HepG2 (cell line): Measurements from ENCODE around the gene TPRG1. TPM values are rescaled to one million over a fixed set of nuclear protein-coding genes. Genes with fewer than 3 reads are reported as not detected.

Experiments used
- ATAC-seq: fragments of 200-7000 bp; cut with Tn5 transposase; 3 replicates; pipeline ENCODE4 v1.9.1; 2020; ENCODE audit warnings: mild to moderate bottlenecking, moderate library complexity
- BruUV-seq: library from RNA; stranded (reverse); fragments of 400-500 nt; replicated peaks from 2 replicates; lab custom pipeline; 2021; lab: Mats Ljungman, UMichigan
- CTCF ChIA-PET: fragments of 300-600 bp; formaldehyde crosslinking; extraction: SDS; loops from one replicate; lab custom pipeline; 2021; ENCODE audit warnings: low total read pairs, inconsistent platforms, low intra/inter-chr PET ratio; lab: Yijun Ruan, JAX
- POLR2A ChIA-PET: fragments of 350-600 bp; sonication (Branson Sonifier 250); formaldehyde crosslinking; loops from one replicate; lab custom pipeline; 2020; ENCODE audit warnings: antibody characterized with exemption, inconsistent platforms; lab: Yijun Ruan, JAX
- DNase-seq: peaks from one replicate; pipeline ENCODE4 v3.0.0-alpha.2; 2015; ENCODE audit warnings: low spot score
- FAIRE-seq: peaks from 3 replicates; lab custom pipeline; 2011; peaks lifted over from hg19 to GRCh38; lab: Jason Lieb, UNC
- H2AFZ ChIP-seq: one replicate; pipeline ENCODE4 v1.6.1; 2011; ENCODE audit warnings: low read length, inconsistent platforms
- H3K27ac ChIP-seq: fragments of 300-600 bp; 3 replicates; pipeline ENCODE4 v1.8.0; 2011; ENCODE audit warnings: mixed run types, mild to moderate bottlenecking, mixed read lengths, low read length, inconsistent platforms; ENCODE audit not compliant: insufficient read depth; ENCODE audit errors: extremely low read length
- H3K27me3 ChIP-seq, 2 experiments: fragments of 200-600 bp in 1 of 2; 2 replicates in 1 of 2; 3 replicates in 1 of 2; pipeline versions ENCODE4 v1.6.0 to v1.8.0; 2011; ENCODE audit warnings: low read length in 2 of 2, mild to moderate bottlenecking in 2 of 2, moderate library complexity in 2 of 2, inconsistent platforms in 1 of 2; ENCODE audit not compliant: insufficient read depth in 2 of 2, control insufficient read depth in 1 of 2
- H3K36me3 ChIP-seq, 2 experiments: fragments of 200-600 bp in 1 of 2; replicated peaks in 1 of 2; 2 replicates in 1 of 2; 3 replicates in 1 of 2; pipeline versions ENCODE4 v1.5.1 to v1.8.0; 2011; ENCODE audit warnings: low read length in 2 of 2, inconsistent platforms in 1 of 2; ENCODE audit not compliant: insufficient read depth in 2 of 2, control insufficient read depth in 1 of 2
- H3K4me1 ChIP-seq: 2 replicates; pipeline ENCODE4 v1.5.1; 2012; ENCODE audit warnings: low read length, inconsistent platforms; ENCODE audit not compliant: insufficient read depth
- H3K4me2 ChIP-seq: 2 replicates; pipeline ENCODE4 v1.6.0; 2011; ENCODE audit warnings: low read depth, low read length, inconsistent platforms
- H3K4me3 ChIP-seq, 3 experiments: fragments of 200-600 bp in 1 of 3; sonication (generic), shearing (Covaris generic) in 1 of 3; replicated peaks in 1 of 3; 2 replicates each; pipeline ENCODE4 v1.5.1; 2011 to 2016; ENCODE audit warnings: low read length in 3 of 3, inconsistent platforms in 2 of 3, low read depth in 2 of 3, mild to moderate bottlenecking in 2 of 3, control low read depth in 1 of 3, mixed read lengths in 1 of 3; ENCODE audit not compliant: insufficient read depth in 1 of 3
- H3K79me2 ChIP-seq: one replicate; pipeline ENCODE4 v1.6.1; 2011; ENCODE audit warnings: low read length, inconsistent platforms; ENCODE audit not compliant: insufficient read depth
- H3K9ac ChIP-seq: 2 replicates; pipeline ENCODE4 v1.6.0; 2011; ENCODE audit warnings: mild to moderate bottlenecking, low read depth, low read length, inconsistent platforms; ENCODE audit not compliant: insufficient read depth
- H3K9me3 ChIP-seq: 2 replicates; pipeline ENCODE4 v1.5.1; 2012; ENCODE audit warnings: mild to moderate bottlenecking, low read length
- H4K20me1 ChIP-seq: 2 replicates; pipeline ENCODE4 v1.6.0; 2011; ENCODE audit warnings: inconsistent platforms, mild to moderate bottlenecking, low read length, moderate library complexity; ENCODE audit not compliant: insufficient read depth
- AHDC1 ChIP-seq: sonication (generic); formaldehyde crosslinking; IDR thresholded peaks from 2 replicates; pipeline ENCODE4 v1.5.1; 2020; ENCODE audit warnings: mild to moderate bottlenecking, missing genetic modification reagents, borderline replicate concordance
- ARID5B ChIP-seq: IDR thresholded peaks from 2 replicates; pipeline ENCODE4 v1.4.0; 2020; ENCODE audit warnings: mild to moderate bottlenecking, missing genetic modification reagents
- CENPT ChIP-seq: sonication (generic); formaldehyde crosslinking; IDR thresholded peaks from 2 replicates; pipeline ENCODE4 v1.8.0; 2022; ENCODE audit warnings: low read depth, mild to moderate bottlenecking, moderate library complexity, missing genetic modification reagents
- DRAP1 ChIP-seq: IDR thresholded peaks from 2 replicates; pipeline ENCODE4 v1.6.1; 2016; ENCODE audit warnings: missing genetic modification reagents, missing compliant biosample characterization
- FOSL2 ChIP-seq: sonication (generic); formaldehyde crosslinking; IDR thresholded peaks from 2 replicates; pipeline ENCODE4 v1.4.0; 2020; ENCODE audit warnings: missing genetic modification reagents
- HCFC1 ChIP-seq: fragments of 150-350 bp; IDR thresholded peaks from 2 replicates; pipeline ENCODE4 v1.6.1; 2014; ENCODE audit warnings: low read depth, low read length
- HOXD1 ChIP-seq: sonication (generic); formaldehyde crosslinking; IDR thresholded peaks from 2 replicates; pipeline ENCODE4 v1.5.0; 2020; ENCODE audit warnings: missing genetic modification reagents
- MIXL1 ChIP-seq: IDR thresholded peaks from 2 replicates; pipeline ENCODE4 v1.6.1; 2016
- NFIC ChIP-seq: IDR thresholded peaks from 2 replicates; pipeline ENCODE4 v1.6.1; 2012; ENCODE audit warnings: mild to moderate bottlenecking, low read length, inconsistent platforms
- ZFP82 ChIP-seq: sonication (generic); formaldehyde crosslinking; IDR thresholded peaks from 2 replicates; pipeline ENCODE4 v1.5.1; 2020; ENCODE audit warnings: mild to moderate bottlenecking, missing genetic modification reagents, borderline replicate concordance
- WGBS: methylation state at CpG from one replicate; pipeline ENCODE4 v1.1.6; 2017; ENCODE audit warnings: low lambda C conversion rate; 5-methylcytosine and 5-hydroxymethylcytosine counted together
- in situ Hi-C: cut with HindIII; loops from 2 replicates; pipeline ENCODE4 v1.10.0; 2017; ENCODE audit warnings: low pct_unique_long_range_greater_than_20kb; ENCODE audit not compliant: extremely low pct_ligation_motif_present
- intact Hi-C: fragments of 100-400 bp; cut with micrococcal nuclease; formaldehyde crosslinking; loops from one replicate; pipeline ENCODE4 v1.10.0; 2022; ENCODE audit not compliant: unreplicated experiment
- polyA plus RNA-seq, 8 experiments: library from polyadenylated mRNA; depleted of rRNA in 3 of 8; stranded (reverse) in 7 of 8; unstranded in 1 of 8; fragments of >200 nt; fragmentation: Illumina TruSeq in 4 of 8; extraction: Trizol in 4 of 8; gene quantifications; 2 replicates each; pipeline versions ENCODE4 v1.2.1 to v1.2.3, GENCODE V29; 2011 to 2016; ENCODE audit warnings: low read depth in 4 of 8, missing spikeins in 1 of 8, mixed read lengths in 1 of 8; ENCODE audit not compliant: insufficient read depth in 1 of 8
- total RNA-seq, 5 experiments: library from RNA; depleted of rRNA; stranded (reverse); fragments of >200 nt; fragmentation: Illumina TruSeq; extraction: Trizol; gene quantifications; 2 replicates each; pipeline ENCODE4 v1.2.3, GENCODE V29; 2016; ENCODE audit warnings: low read depth in 1 of 5
- TF ChIP-seq, protein P1 (sequence below): sonication (generic); formaldehyde crosslinking; IDR thresholded peaks from 2 replicates; pipeline ENCODE4 v1.4.0; 2020; ENCODE audit warnings: missing genetic modification reagents

The TPRG1 gene
- total and polyA plus RNA-seq, 2 of the 13 experiments (the other 11 are each of a cell fraction or from before 2014, with no cell fraction given) = 0.17 TPM; not detected in 1

DNA sequence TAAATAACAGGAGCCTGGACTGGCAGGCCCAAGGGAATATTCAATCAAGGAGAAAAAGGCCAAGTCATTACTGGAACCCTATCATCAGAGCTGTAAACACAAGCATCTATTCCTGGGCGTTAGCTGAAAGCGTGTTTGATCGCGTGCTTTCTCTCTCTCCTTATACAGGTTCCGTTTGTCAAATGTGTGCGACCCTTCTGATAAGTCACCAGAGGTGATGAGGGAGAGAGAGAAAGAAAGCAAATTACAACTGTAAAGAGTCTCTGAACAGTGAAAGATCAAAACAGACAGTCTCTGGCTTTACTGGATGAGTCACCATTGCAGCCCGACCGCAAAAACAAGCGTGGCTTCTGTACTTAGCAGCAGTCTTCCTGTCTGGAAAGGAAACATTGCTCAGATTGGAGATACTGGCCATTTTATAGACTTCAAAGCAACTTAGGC is 39.5 kb upstream of the TPRG1 start (continued):
- TF ChIP-seq ARID5B (peak; percentile 25; the same call in 1 of the 2 replicates), FOSL2 (CRISPR knock-in tag) (peak; percentile 95), MIXL1 (CRISPR knock-in tag) (no peak), NFIC (peak; percentile 11; the same call in 1 of the 2 replicates)
- TF ChIP-seq, protein P1, sequence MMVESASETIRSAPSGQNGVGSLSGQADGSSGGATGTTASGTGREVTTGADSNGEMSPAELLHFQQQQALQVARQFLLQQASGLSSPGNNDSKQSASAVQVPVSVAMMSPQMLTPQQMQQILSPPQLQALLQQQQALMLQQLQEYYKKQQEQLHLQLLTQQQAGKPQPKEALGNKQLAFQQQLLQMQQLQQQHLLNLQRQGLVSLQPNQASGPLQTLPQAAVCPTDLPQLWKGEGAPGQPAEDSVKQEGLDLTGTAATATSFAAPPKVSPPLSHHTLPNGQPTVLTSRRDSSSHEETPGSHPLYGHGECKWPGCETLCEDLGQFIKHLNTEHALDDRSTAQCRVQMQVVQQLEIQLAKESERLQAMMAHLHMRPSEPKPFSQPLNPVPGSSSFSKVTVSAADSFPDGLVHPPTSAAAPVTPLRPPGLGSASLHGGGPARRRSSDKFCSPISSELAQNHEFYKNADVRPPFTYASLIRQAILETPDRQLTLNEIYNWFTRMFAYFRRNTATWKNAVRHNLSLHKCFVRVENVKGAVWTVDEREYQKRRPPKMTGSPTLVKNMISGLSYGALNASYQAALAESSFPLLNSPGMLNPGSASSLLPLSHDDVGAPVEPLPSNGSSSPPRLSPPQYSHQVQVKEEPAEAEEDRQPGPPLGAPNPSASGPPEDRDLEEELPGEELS = no peak
- TF ChIP-seq, all 625 proteins: peak for 12

- no peak overlapping the region for H3K27ac ChIP-seq
- POLR2A ChIA-PET = no interaction called here
- 46% methylated on average over 2 of the region's 2 CpGs for WGBS
Observed at GRCh38 chr3:189132839-189133238, 38.9 kb upstream of the TPRG1 start.

More at GRCh38 chr3:189132839-189133238, 38.9 kb upstream of the TPRG1 start:
- CTCF ChIA-PET = no interaction called here
- no peaks in the 10 kb centered on the region for H3K36me3 ChIP-seq
- no peak overlapping the region for H2AFZ ChIP-seq
- peaks cover 0 to 15% of the 10 kb centered on the region in 2 experiments; a peak in 1 of 5 replicates for H3K27me3 ChIP-seq
- FAIRE-seq (no peak), DNase-seq (no peak), ATAC-seq (no peak)
- no TSS peak for BruUV-seq
- in situ Hi-C loops (no loop called here), intact Hi-C loops (no loop called here)
- H3K9me3 ChIP-seq = no peaks in the 10 kb centered on the region
- TF ChIP-seq HOXD1 (CRISPR knock-in tag) (no peak), DRAP1 (CRISPR knock-in tag) (no peak), HCFC1 (no peak), CENPT (CRISPR knock-in tag) (no peak), AHDC1 (CRISPR knock-in tag) (0 out of 2 replicates have a peak, but pooled peaks have one; percentile 6), ZFP82 (CRISPR knock-in tag) (0 out of 2 replicates have a peak, but pooled peaks have one; percentile 45)
- no peaks in the 10 kb centered on the region for H3K79me2 ChIP-seq
- H4K20me1 ChIP-seq = no peaks in the 10 kb centered on the region
- no peak overlapping the region for H3K4me3 ChIP-seq
- H3K4me2 ChIP-seq = no peak overlapping the region
- H3K4me1 ChIP-seq = peaks cover 12% of the 10 kb centered on the region
- H3K9ac ChIP-seq = no peak overlapping the region
